ENCODE measurements around the gene CLK1.

DNA sequence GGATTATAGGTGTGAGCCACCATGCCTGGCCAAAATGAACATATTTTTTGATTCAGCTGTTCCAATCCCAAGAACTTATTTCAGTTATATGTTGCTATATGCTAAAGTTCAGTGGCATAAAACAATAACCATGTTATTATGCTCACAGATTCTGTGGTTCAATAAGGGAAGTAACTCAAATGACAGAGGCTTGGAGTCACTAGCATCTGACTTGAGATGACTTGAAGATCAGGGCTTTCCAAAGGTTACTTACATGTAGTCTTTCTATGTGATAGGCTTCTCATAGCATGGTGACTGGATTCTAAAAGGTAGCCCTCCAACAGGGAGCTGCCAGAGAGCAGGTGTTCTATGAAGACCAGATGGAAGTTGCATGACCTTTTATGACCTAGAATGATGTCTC is 17.2 kb downstream of the CLK1 start:
- TF ChIP-seq GATA2 (IDR thresholded peaks at IDR 0.05; ENCODE audit: low read depth, low read length) (no peak), GATA3 (IDR thresholded peaks at IDR 0.05; ENCODE audit: low read depth, low read length) (no peak)
